ENCODE measurements around the gene VPS11.
A peak's percentile ranks its signal among the peaks of the same experiment; 100 is the strongest.
"Not testable (repeated sequence)": the region's sequence is repeated elsewhere in the genome, so short reads cannot be mapped to it uniquely, and the experiment has no call there.

Gene VPS11

GRCh38 chr11:119103161-119103664 lies 35.6 kb downstream of the VPS11 start:
- not testable (repeated sequence) for DNase-seq (ENCODE audit: low read depth in 2 of 2)

GRCh38 chr11:119103793-119104192 lies 36.2 kb downstream of the VPS11 start:
- DNase-seq (ENCODE audit: low read depth in 2 of 2), result no peak

GRCh38 chr11:119106564-119107537 lies 39.2 kb downstream of the VPS11 start, which contains the start of gene C2CD2L:
Gene C2CD2L (plus strand): TSS chr11:119107344. CDS start chr11:119107742, 398 bp downstream.
- peak; percentile 81 to 88 for DNase-seq (ENCODE audit: low read depth in 2 of 2)

- no peak for DNase-seq (ENCODE audit: low read depth in 2 of 2)
Measured at GRCh38 chr11:119107538-119108145, 40.0 kb downstream of the VPS11 start.

- no peak for DNase-seq (ENCODE audit: low read depth in 2 of 2)
Measured at GRCh38 chr11:119108146-119108856, 40.7 kb downstream of the VPS11 start.

- DNase-seq (ENCODE audit: low read depth in 2 of 2), result no peak
Measured at GRCh38 chr11:119108857-119109221, 41.2 kb downstream of the VPS11 start.

- DNase-seq (ENCODE audit: low read depth in 2 of 2), result no peak
Measured at GRCh38 chr11:119109843-119110242, 42.2 kb downstream of the VPS11 start.

GRCh38 chr11:119110439-119110838 lies 42.8 kb downstream of the VPS11 start:
- no peak for DNase-seq (ENCODE audit: low read depth in 2 of 2)

- DNase-seq (ENCODE audit: low read depth in 2 of 2), result no peak
Measured at GRCh38 chr11:119111361-119111925, 43.8 kb downstream of the VPS11 start.

GRCh38 chr11:119112314-119113020 lies 44.8 kb downstream of the VPS11 start:
- no peak for DNase-seq (ENCODE audit: low read depth in 2 of 2)

GRCh38 chr11:119113716-119114115 lies 46.1 kb downstream of the VPS11 start:
- no peak for DNase-seq (ENCODE audit: low read depth in 2 of 2)

- DNase-seq (ENCODE audit: low read depth in 2 of 2), result no peak
Measured at GRCh38 chr11:119114351-119114750, 46.7 kb downstream of the VPS11 start.

GRCh38 chr11:119115484-119116234 lies 48.0 kb downstream of the VPS11 start:
- no peak for DNase-seq (ENCODE audit: low read depth in 2 of 2)

GRCh38 chr11:119116235-119116594 lies 48.6 kb downstream of the VPS11 start:
- no peak for DNase-seq (ENCODE audit: low read depth in 2 of 2)

GRCh38 chr11:119116601-119117000 lies 49.0 kb downstream of the VPS11 start:
- no peak for DNase-seq (ENCODE audit: low read depth in 2 of 2)

- DNase-seq (ENCODE audit: low read depth in 2 of 2), result no peak
Measured at GRCh38 chr11:119117004-119117706, 49.5 kb downstream of the VPS11 start.

- DNase-seq (ENCODE audit: low read depth in 2 of 2), result no peak
Measured at GRCh38 chr11:119118227-119118626, 50.6 kb downstream of the VPS11 start.

- DNase-seq (ENCODE audit: low read depth in 2 of 2), result no peak
Measured at GRCh38 chr11:119118946-119119345, 51.3 kb downstream of the VPS11 start.

- no peak for DNase-seq (ENCODE audit: low read depth in 2 of 2)
Measured at GRCh38 chr11:119120639-119121007, 53.0 kb downstream of the VPS11 start.
